Left renal pelvis (tissue), 4 donors: ENCODE results near the gene DNAJA1. TPM values are rescaled to one million over a fixed set of nuclear protein-coding genes. Genes with fewer than 3 reads are reported as not detected.

Experiments
- DNase-seq, 4 donors: peaks; one replicate each; pipeline ENCODE4 v3.0.0-alpha.2; 2013; ENCODE audit warnings: low read depth in 4 of 4, low spot score in 3 of 4
- polyA plus RNA-seq, 4 donors: library from polyadenylated mRNA; unstranded; fragments of 120-200 nt; gene quantifications; one replicate each; pipeline ENCODE4 v1.2.1, GENCODE V29; 2013; ENCODE audit not compliant: insufficient read length in 4 of 4

Gene DNAJA1
- polyA plus RNA-seq, 4 donors = 216 to 271 (median 249) TPM

GRCh38 chr9:33025572-33026342 is 684 bp downstream of the DNAJA1 start:
- DNase-seq = peak in 1 of 4 donors; percentile 62

- no peak for DNase-seq
Measured at GRCh38 chr9:33029231-33029786, 4.2 kb downstream of the DNAJA1 start.

GRCh38 chr9:33030285-33030684 is 5.2 kb downstream of the DNAJA1 start:
- no peak for DNase-seq

GRCh38 chr9:33032292-33032691 is 7.2 kb downstream of the DNAJA1 start:
- no peak for DNase-seq

DNA sequence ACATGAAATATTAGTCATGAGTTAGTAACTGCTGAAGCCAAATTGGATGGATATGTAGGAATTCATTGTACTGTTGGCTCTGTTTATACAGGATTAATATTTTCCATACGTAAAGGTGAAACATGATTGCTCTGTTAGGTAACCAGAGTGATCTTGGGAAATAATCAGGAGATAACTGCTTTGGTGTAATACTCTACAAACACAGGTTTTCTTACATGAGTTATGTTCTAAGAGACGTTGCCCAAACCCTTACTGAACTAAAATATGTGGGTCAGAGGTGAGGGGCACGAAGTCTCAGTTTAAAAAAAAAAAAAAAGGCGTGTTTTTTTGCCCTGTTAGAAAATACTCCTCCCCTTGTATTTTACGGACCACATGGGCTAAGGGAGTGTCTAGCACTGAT is 7.8 kb downstream of the DNAJA1 start:
- DNase-seq = no peak

GRCh38 chr9:33040792-33041431 is 15.8 kb downstream of the DNAJA1 start:
- no peak for DNase-seq

- no peak for DNase-seq
Measured at GRCh38 chr9:33041432-33042188, 16.5 kb downstream of the DNAJA1 start.

DNA sequence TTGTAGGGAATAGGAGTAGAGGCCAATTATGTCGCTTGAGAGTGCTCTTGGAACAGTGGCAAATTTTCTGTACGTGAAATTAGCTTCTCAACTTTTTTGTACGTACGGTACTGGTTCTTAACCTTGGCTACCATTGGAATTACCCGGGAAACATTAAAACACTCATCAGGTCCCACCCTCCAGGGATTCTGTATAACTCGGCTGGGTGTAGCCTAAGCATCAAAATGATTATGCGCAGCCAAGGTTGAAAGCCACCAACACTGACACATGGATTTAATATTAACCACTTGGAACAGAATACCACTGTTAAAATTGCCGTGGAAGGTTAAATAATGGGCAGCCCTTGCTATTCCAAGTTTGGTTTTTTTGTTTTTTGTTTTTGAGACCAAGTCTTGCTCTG is 17.4 kb downstream of the DNAJA1 start:
- no peak for DNase-seq

DNA sequence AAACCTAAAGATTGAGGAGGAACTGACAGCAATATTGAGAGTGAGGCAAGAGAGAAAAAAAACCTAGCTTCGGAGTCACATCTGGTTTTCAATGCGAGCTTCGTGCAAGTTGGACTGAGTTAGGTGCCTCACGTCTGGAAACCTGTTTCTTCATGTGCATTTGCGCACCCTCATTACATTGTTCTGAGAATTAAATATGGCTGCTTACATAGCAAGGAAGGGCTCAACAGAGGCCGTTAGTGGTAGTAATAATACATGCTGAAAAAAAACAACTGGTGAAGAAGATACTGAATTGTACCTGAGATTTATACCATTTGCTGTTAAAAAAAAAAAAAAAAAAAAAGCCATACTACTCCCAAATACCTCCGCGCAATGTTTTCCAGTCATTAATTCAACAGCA is 18.6 kb downstream of the DNAJA1 start:
- DNase-seq = no peak

GRCh38 chr9:33044162-33044673 is 19.1 kb downstream of the DNAJA1 start:
- DNase-seq = peak; percentile 66 to 78 (median 75)

DNA sequence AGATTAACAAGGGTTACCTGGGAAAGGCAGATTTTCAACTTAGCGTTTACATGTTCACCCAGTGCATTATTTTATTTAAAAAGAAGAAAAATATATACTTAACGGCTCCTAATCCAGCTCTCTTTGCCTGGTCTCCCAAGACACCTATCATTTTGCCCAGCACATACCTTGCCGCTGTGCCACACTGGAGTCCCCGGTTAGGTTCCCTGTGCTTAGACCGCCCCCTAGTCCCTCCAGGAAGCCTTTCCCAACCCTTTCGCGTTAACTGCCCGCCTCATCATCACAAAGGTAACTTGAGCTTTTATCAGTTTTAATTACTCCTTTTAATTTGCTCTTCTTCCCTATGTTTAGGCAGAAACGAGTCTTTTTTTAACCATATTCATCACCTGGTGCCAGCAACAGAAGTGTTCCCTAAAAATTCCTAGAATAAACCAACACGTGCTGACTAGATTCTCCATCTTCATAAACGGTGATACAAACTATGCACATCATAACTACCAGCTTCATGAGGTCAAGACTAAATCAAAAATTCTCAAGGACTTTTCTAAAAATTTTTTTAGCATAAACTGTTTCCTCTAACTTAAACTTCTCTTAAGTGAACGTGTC is 19.7 kb downstream of the DNAJA1 start:
- DNase-seq = no peak

DNA sequence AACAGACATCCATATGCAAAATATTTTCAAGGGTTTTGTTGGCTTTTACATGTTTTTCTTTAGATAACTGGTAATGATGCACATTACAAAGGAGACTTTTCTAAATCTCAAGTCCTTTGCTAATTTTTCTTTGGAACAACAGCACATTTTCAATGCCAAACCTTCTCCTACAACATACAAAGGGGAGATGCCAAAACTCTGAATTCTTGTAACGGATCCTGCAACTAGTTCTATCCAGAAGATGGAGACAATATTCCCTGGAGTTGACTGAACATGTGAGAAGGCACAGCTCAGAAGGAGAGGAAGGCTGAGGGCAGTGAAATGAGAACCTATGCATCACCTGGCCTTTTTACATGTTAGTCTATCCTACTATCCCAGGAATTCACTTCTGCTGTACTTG is 21.0 kb downstream of the DNAJA1 start:
- DNase-seq = no peak

GRCh38 chr9:33048054-33048465 is 23.0 kb downstream of the DNAJA1 start:
- DNase-seq = no peak

GRCh38 chr9:33049680-33050361 is 24.7 kb downstream of the DNAJA1 start:
- no peak for DNase-seq

GRCh38 chr9:33051144-33051543 is 26.1 kb downstream of the DNAJA1 start:
- DNase-seq = no peak

- no peak for DNase-seq
Measured at GRCh38 chr9:33065157-33066076, 40.3 kb downstream of the DNAJA1 start.

- no peak for DNase-seq
Measured at GRCh38 chr9:33068991-33069390, 43.9 kb downstream of the DNAJA1 start.

DNA sequence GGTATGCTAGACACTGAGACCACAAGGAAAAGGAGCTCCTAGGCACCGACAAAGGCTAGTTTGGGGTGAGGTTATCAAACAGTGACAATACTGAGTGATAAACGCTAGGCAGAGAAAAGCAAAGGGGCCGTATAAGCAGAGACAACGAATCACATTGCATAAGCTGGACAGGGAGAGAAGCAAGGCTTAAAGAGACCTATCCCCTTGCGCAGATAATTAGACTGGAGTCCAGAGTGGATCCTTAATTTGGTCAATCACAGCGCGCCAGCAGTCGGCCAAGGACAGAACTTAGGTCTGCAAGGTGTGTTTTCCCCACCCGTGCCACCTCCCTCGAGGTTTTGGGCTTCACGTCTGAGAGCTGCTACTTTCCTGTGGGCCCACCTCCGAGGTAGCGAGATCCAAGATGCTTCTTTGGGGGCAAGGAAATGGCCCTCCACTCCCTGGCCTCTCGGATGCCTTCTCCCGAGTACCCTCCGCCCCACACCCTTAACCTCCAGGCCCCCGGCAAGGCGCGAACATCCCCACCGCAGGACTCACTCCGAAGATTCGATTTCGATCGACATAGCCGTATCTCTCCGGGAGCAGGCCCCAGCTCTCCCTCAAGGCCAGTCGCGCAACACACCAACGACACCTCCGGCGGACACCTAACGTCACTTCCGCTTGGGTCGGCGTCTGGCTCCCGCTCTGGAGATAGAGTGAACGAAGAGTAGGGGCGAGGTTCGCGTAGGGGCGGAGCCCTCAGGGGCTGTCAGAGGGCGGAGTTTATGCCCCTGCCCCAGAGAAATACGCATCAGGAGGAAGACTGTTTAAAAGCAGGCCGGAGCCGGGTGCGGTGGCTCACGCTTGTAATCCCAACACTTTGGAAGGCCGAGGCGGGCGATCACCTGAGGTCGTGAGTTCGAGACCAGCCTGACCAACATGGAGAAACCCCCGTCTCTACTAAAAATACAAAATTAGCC is 51.3 kb downstream of the DNAJA1 start, which contains the start of gene SMU1:
Gene SMU1 (minus strand): TSS at position 629 of the 959 bp plus-strand sequence. CDS start 66 bp downstream, at position 563.
- DNase-seq = peak; percentile 93 to 97 (median 95)
